Endothelial cell of umbilical vein (primary cell): Measurements from ENCODE around the gene HCRTR2. TPM values are rescaled to one million over a fixed set of nuclear protein-coding genes. Genes with fewer than 3 reads are reported as not detected.

Source experiments
- BruUV-seq: library from RNA; stranded (reverse); fragments of 400-500 nt; replicated peaks from 2 replicates; lab custom pipeline; 2021; lab: Mats Ljungman, UMichigan
- CTCF ChIA-PET: fragments of 300-600, 350-600 bp; sonication (Branson Sonifier 250); formaldehyde crosslinking; loops from one replicate; lab custom pipeline; 2021; ENCODE audit warnings: antibody characterized with exemption, inconsistent platforms; lab: Charles Lee
- POLR2A ChIA-PET: fragments of 300-600, 350-600 bp; sonication (Branson Sonifier 250); formaldehyde crosslinking; loops from one replicate; lab custom pipeline; 2021; ENCODE audit warnings: antibody characterized with exemption, inconsistent platforms; lab: Charles Lee
- DNase-seq: peaks from one replicate; pipeline ENCODE4 v3.0.0-alpha.2; 2011; ENCODE audit warnings: low read depth, low spot score
- FAIRE-seq: peaks from 2 replicates; lab custom pipeline; 2011; peaks lifted over from hg19 to GRCh38; lab: Jason Lieb, UNC
- H2AFZ ChIP-seq: 2 replicates; pipeline ENCODE4 v1.6.0; 2012; ENCODE audit warnings: low read depth, low read length, control low read depth, inconsistent platforms
- H3K27ac ChIP-seq: 2 replicates; pipeline ENCODE4 v1.5.1; 2011; ENCODE audit warnings: low read depth, mild to moderate bottlenecking, control low read depth, low read length, moderate library complexity; ENCODE audit not compliant: insufficient read depth
- H3K27me3 ChIP-seq, 2 experiments: 2 replicates each; pipeline versions ENCODE4 v1.6.0 to v1.6.1; 2011; ENCODE audit warnings: low read length in 2 of 2, mixed read lengths in 1 of 2; ENCODE audit not compliant: control insufficient read depth in 2 of 2, insufficient read depth in 2 of 2
- H3K36me3 ChIP-seq, 2 experiments: 2 replicates in 1 of 2; 3 replicates in 1 of 2; pipeline ENCODE4 v1.5.1; 2011; ENCODE audit warnings: low read length in 2 of 2, mild to moderate bottlenecking in 1 of 2, moderate library complexity in 1 of 2; ENCODE audit not compliant: control insufficient read depth in 2 of 2, insufficient read depth in 2 of 2; ENCODE audit errors: extremely low read depth in 1 of 2
- H3K4me1 ChIP-seq: 3 replicates; pipeline ENCODE4 v1.5.1; 2011; ENCODE audit warnings: mild to moderate bottlenecking, low read length; ENCODE audit not compliant: control insufficient read depth, insufficient read depth; ENCODE audit errors: extremely low read depth
- H3K4me2 ChIP-seq: 2 replicates; pipeline ENCODE4 v1.6.1; 2011; ENCODE audit warnings: low read length, control low read depth, mixed read lengths; ENCODE audit not compliant: insufficient read depth
- H3K4me3 ChIP-seq, 3 experiments: fragments of 200-600 bp in 1 of 3; sonication (generic), shearing (Covaris generic) in 1 of 3; replicated peaks in 1 of 3; 2 replicates each; pipeline ENCODE4 v1.5.1; 2011 to 2016; ENCODE audit warnings: control low read depth in 3 of 3, low read length in 3 of 3, mild to moderate bottlenecking in 2 of 3, inconsistent platforms in 1 of 3, low read depth in 1 of 3, moderate library complexity in 1 of 3; ENCODE audit not compliant: insufficient read depth in 1 of 3
- H3K79me2 ChIP-seq: 2 replicates; pipeline ENCODE4 v1.6.0; 2012; ENCODE audit warnings: low read length, inconsistent platforms; ENCODE audit not compliant: control insufficient read depth, insufficient read depth
- H3K9ac ChIP-seq: replicated peaks from 2 replicates; pipeline ENCODE3; 2011; ENCODE audit warnings: low read length, control low read depth; ENCODE audit not compliant: insufficient read depth; ENCODE audit errors: extremely low read depth
- H3K9me1 ChIP-seq: replicated peaks from 3 replicates; pipeline ENCODE4 v1.6.0; 2011; ENCODE audit warnings: mild to moderate bottlenecking, low read length; ENCODE audit not compliant: control insufficient read depth, insufficient read depth; ENCODE audit errors: extremely low read depth
- H3K9me3 ChIP-seq: replicated peaks from 2 replicates; pipeline ENCODE4 v1.5.1; 2012; ENCODE audit warnings: low read length, inconsistent platforms; ENCODE audit not compliant: control insufficient read depth, insufficient read depth
- H4K20me1 ChIP-seq: replicated peaks from 2 replicates; pipeline ENCODE3; 2011; ENCODE audit warnings: mild to moderate bottlenecking, low read length; ENCODE audit not compliant: control insufficient read depth, insufficient read depth; ENCODE audit errors: extremely low read depth
- CTCF ChIP-seq, 2 donors: IDR thresholded peaks; 1 replicate in 1 of 2; 2 replicates in 1 of 2; pipeline ENCODE4 v1.5.1; 2011; ENCODE audit warnings: low read length in 2 of 2, mild to moderate bottlenecking in 2 of 2, moderate library complexity in 2 of 2, control low read depth in 1 of 2, inconsistent platforms in 1 of 2, low read depth in 1 of 2; ENCODE audit not compliant: insufficient read depth in 1 of 2; ENCODE audit errors: extremely low read depth in 1 of 2
- EZH2 ChIP-seq: IDR thresholded peaks from 2 replicates; pipeline ENCODE4 v1.6.1; 2012; ENCODE audit warnings: borderline replicate concordance, low read depth, mild to moderate bottlenecking, moderate library complexity, low read length, inconsistent platforms; ENCODE audit not compliant: severe bottlenecking
- FOS ChIP-seq: IDR thresholded peaks from 2 replicates; pipeline ENCODE4 v1.6.1; 2011; ENCODE audit warnings: mild to moderate bottlenecking, low read length, moderate library complexity, borderline replicate concordance; ENCODE audit not compliant: insufficient read depth
- GATA2 ChIP-seq: IDR thresholded peaks from 2 replicates; pipeline ENCODE4 v1.7.0; 2011; ENCODE audit warnings: low read depth, mild to moderate bottlenecking, moderate library complexity, mixed read lengths, low read length; ENCODE audit not compliant: insufficient read length, insufficient read depth
- JUN ChIP-seq: IDR thresholded peaks from 2 replicates; pipeline ENCODE4 v1.6.1; 2011; ENCODE audit warnings: borderline replicate concordance, low read depth; ENCODE audit not compliant: insufficient read length, insufficient read depth
- MAX ChIP-seq: IDR thresholded peaks from 2 replicates; pipeline ENCODE4 v1.6.1; 2011; ENCODE audit not compliant: insufficient read depth, insufficient read length
- MYC ChIP-seq: IDR thresholded peaks from one replicate; pipeline ENCODE4 v1.6.1; 2011; ENCODE audit warnings: mild to moderate bottlenecking, low read depth, low read length
- POLR2A ChIP-seq: IDR thresholded peaks from 2 replicates; pipeline ENCODE4 v1.6.1; 2012; ENCODE audit warnings: low read depth, mild to moderate bottlenecking, control low read depth, low read length
- POLR2AphosphoS5 ChIP-seq: IDR thresholded peaks from 2 replicates; pipeline ENCODE4 v1.6.1; 2012; ENCODE audit warnings: low read depth, mild to moderate bottlenecking, control low read depth, low read length, moderate library complexity; ENCODE audit not compliant: insufficient read depth
- dilution Hi-C: fragments of 300-500 bp; cut with MboI; formaldehyde crosslinking; loops from one replicate; pipeline ENCODE4 v1.15.0; 2019; ENCODE audit warnings: low sequenced_read_pairs; ENCODE audit not compliant: extremely low pct_ligation_motif_present
- intact Hi-C: fragments of 100-400 bp; cut with micrococcal nuclease; formaldehyde crosslinking; loops from one replicate; pipeline ENCODE4 v1.10.0; 2022
- polyA plus RNA-seq, 4 experiments: library from polyadenylated mRNA; depleted of rRNA in 3 of 4; stranded (reverse) in 3 of 4; unstranded in 1 of 4; fragments of >200 nt; gene quantifications; 2 replicates each; pipeline versions ENCODE4 v1.2.1 to v1.2.3, GENCODE V29; 2011 to 2012; ENCODE audit warnings: missing spikeins in 1 of 4
- total RNA-seq: library from RNA; stranded (reverse); gene quantifications from 2 replicates; pipeline ENCODE4 v1.2.3, GENCODE V29; 2021

The HCRTR2 gene
- total and polyA plus RNA-seq, 2 donors (not counting 3 experiments of a cell fraction or from before 2014, with no cell fraction given), result not detected

- Histone ChIP-seq H4K20me1 (no peaks in the 10 kb centered on the region), H3K27me3 (no peaks in the 10 kb centered on the region), H3K36me3 (no peaks in the 10 kb centered on the region), H3K9me3 (no peaks in the 10 kb centered on the region), H3K9ac (no peak overlapping the region), H3K4me1 (no peaks in the 10 kb centered on the region), H3K4me2 (no peak overlapping the region), H3K79me2 (no peaks in the 10 kb centered on the region), H2AFZ (no peak overlapping the region), H3K9me1 (no peaks in the 10 kb centered on the region), H3K27ac (no peak overlapping the region), H3K4me3 (no peak overlapping the region)
- dilution Hi-C loops (no loop called here), intact Hi-C loops (no loop called here)
- POLR2A ChIA-PET, result no interaction called here
- CTCF ChIA-PET, result no interaction called here
- FAIRE-seq, result no peak
- no peak for DNase-seq
- TF ChIP-seq GATA2 (no peak), EZH2 (no peak), POLR2A (no peak), MAX (no peak), CTCF (IDR thresholded peaks at IDR 0.05; ENCODE audit: extremely low read depth in 1 of 2, insufficient read depth in 1 of 2, low read depth in 1 of 2, low read length in 2 of 2) (no peak), JUN (no peak), POLR2AphosphoS5 (no peak), MYC (no peak), FOS (no peak)
- BruUV-seq, result no TSS peak
Observed at GRCh38 chr6:55227862-55228261, 53.5 kb downstream of the HCRTR2 start.
